GM18909 (cell line): ENCODE results near the gene CBARP.

ENCODE experiments used
- ATAC-seq: cut with Tn5 transposase; IDR thresholded peaks from one replicate; pipeline ENCODE4 v1.9.1; 2021; ENCODE audit warnings: mild to moderate bottlenecking; ENCODE audit not compliant: unreplicated experiment, poor library complexity

Gene CBARP

GRCh38 chr19:1275976-1276627 is 38.3 kb upstream of the CBARP start:
- no peak for ATAC-seq

GRCh38 chr19:1275260-1275975 is 37.6 kb upstream of the CBARP start, which contains the start of gene FAM174C:
FAM174C (plus strand) TSS chr19:1275530; CDS start chr19:1275550, 20 bp downstream.
- peak; percentile 80 for ATAC-seq

DNA sequence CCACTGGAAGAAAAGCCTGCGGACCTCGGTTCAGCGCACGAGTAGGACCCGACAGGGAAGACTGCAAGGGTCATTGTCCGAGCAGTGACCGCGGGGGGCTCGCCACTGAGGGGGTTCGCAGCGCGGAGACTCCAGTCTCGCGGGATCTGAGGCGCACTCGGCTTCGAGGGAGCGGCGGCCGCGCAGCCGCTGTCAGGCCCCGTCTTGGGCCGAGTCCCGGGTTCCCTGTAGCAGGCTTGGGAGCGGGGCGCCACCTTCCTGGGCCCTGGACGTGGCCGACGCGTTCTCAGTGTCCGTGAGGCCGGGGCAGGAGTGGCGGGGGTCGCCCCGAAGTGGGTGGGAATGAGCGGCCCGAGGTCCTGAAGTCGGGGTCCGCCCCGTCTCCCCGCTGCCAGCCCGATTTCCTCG is 37.1 kb upstream of the CBARP start:
- ATAC-seq: no peak

- ATAC-seq: no peak
Measured at GRCh38 chr19:1274081-1274851, 36.5 kb upstream of the CBARP start.

GRCh38 chr19:1273263-1274041 is 35.6 kb upstream of the CBARP start:
- no peak for ATAC-seq

DNA sequence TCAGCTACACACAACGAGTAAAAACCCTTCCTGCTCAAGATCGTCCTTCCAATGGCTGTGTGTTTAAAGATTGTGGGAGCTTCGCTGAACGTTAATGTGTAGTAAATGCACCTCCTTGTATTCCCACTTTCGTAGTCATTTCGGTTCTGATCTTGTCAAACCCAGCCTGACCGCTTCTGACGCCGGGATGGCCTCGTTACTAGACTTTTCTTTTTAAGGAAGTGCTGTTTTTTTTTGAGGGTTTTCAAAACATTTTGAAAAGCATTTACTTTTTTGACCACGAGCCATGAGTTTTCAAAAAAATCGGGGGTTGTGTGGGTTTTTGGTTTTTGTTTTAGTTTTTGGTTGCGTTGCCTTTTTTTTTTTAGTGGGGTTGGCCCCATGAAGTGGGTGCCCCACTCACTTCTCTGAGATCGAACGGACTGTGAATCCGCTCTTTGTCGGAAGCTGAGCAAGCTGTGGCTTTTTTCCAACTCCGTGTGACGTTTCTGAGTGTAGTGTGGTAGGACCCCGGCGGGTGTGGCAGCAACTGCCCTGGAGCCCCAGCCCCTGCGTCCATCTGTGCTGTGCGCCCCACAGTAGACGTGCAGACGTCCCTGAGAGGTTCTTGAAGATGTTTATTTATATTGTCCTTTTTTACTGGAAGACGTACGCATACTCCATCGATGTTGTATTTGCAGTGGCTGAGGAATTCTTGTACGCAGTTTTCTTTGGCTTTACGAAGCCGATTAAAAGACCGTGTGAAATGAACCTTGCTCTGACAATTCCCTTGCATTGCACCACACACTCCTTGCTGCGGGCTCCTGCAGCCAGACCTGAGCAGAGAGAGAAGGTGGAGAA is 34.8 kb upstream of the CBARP start:
- ATAC-seq: no peak

DNA sequence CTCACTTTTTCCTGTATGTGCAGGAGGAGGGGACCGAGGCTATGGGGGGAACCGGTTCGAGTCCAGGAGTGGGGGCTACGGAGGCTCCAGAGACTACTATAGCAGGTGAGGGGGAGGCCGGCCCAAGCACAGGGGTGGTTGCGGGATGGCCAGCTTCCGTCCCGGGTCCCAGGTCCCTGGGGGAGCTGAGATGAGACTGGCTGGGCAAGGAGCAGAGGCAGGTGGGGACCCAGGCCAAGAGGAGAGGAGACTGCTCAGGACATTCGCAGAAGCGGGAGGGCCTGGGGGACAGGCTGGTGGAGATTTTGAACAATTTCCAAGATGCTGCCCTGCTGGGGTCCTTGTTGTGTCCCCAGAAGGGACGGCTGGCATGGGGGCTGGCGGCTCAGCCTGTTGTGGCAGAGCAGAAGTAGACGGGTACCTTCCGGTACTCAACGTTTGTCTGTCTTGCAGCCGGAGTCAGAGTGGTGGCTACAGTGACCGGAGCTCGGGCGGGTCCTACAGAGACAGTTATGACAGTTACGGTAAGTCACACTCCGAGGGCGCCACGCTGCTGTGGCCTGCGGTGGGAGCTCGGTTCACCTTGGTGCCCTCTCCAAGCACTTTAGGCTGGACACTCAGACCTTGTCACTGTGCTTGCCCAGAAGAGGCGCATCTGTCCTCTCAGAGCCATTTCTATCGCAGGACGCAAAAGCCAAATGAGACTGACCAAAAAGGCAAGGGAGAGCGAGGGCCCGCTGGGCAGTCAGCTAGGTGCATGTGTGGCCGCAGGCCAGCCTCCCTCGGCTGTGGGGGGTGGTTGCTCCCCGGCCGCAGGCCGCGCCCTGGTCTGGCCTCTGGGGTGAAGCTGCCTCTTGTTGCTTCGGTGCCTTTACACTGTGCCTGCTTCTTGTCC is 34.0 kb upstream of the CBARP start:
- no peak for ATAC-seq

DNA sequence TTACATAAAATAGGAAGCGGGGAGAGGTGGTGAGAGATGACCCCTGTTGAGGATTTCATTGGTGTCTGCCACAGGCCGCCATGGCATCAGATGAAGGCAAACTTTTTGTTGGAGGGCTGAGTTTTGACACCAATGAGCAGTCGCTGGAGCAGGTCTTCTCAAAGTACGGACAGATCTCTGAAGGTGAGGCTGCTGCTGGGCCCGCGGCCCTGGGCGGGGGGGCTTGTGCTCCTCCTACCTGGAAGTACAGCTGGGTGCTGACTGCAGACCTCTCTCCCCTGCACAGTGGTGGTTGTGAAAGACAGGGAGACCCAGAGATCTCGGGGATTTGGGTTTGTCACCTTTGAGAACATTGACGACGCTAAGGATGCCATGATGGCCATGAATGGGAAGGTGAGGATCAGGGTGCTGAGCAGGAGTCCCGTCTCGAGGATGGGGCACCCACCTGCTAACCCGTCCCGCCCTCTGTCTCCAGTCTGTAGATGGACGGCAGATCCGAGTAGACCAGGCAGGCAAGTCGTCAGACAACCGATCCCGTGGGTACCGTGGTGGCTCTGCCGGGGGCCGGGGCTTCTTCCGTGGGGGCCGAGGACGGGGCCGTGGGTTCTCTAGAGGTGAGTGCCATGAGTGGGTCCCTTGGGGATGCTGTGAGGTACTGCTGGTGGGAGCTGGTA is 33.2 kb upstream of the CBARP start:
- ATAC-seq: no peak

DNA sequence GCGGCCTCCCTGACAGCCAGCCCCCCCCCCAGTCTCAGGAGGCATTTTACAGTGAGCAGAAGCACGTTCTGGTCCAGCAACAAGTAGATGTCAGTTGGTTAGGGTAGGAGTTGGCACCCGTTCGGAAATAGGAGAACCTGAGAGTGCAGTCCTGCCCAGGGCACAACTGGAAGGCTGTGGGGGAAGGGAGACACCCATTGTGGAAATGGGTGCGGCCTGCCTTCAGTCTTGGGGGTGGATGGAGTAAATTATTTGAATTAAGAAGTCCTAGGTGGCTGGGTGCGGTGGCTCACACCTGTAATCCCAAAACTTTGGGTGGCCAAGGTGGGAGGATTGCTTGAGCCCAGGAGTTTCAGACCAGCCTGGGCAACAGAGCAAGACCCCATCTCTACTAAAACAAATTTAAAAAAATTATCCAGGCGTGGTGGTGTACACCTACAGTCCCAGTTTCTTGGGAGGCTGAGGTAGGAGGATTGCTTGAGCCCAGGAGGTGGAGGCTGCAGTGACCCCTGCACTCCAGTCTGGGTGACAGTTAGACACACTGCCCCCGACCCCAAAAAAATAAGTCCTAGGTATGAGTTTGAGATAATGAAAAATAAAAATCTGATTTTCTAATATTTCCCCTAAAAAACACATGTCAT is 32.5 kb upstream of the CBARP start:
- no peak for ATAC-seq

DNA sequence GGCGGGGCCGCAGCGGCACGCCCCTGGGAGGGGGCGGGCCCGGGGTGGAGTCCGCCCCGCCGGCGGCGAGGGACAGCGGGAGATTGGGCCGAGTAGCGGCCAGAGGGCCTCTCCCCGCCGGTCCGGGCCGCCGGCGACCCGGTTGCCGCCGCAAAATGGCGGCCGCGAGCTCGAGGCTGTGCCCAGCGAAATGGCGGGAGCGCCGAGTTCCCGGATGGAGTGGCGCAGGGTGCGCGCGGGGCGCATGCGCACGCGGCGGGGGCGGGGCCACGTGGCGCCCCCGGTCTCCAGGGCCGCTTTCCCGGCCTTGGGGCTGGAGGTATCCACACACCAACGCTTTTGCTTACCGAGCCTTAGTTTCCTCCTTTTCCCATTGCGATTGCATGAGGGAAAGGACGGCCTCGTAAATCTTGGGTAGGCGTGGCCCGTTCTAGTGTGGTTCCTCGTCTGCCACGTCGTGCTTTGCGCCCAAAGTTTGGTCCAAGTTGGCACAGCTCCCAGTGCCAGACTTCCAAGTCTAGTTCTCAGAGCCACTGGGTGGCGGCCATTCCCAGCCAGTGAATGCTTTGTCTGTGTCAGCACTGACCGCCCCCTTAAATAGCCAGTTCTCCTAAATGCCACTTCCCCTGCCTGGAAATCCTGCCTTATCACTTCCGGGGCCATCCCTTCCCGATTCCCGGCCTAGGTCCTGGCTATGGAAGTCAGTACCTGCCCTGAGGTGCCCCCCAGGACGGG is 31.8 kb upstream of the CBARP start:
- peak; percentile 27 for ATAC-seq

GRCh38 chr19:1269065-1269477 is 31.3 kb upstream of the CBARP start, which contains the start of gene CIRBP:
CIRBP (plus strand) TSS chr19:1269332; CDS start chr19:1270934, 1,602 bp downstream.
- peak; percentile 64 for ATAC-seq

DNA sequence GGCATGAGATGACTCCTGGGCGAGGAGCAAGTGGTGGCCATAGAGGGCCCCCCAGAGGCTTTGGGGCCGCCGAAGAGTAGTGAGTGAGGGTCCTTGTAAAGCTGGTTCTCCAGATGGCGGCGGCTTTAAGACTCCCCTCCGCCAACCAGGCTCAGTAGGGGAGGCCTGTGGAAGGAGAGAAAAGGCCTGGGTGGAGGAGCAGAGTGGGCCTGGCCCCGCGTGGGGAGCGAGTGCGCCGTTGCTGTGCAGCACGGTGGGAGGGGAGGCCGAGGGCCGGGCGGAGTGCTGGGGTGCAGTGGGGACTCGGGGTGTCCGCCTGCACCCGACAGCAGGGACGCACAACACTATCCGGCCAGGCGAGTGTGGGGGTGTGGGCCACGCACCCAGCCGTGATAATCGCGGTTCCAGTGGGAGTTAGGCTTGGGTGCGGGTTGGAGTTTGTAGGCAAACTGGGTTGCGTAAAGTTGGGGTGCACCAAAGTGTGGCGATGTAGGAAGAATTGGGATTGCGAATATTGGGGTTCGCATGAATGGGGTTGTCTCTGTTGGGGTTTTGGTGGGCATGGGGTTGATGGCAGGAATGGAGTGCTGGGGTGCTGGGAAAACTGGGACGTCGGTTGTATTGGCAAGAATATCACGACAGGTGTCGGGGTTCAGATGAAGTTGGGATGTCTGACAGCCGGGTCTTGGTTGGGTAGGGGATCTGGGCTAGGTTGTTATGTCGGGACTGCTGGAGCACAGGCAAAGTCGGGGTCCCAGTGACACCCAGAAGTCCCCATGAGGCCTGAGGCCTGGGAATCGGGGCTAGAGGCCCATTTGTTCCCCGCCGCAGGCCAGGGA is 30.6 kb upstream of the CBARP start:
- no peak for ATAC-seq

- ATAC-seq: no peak
Measured at GRCh38 chr19:1267477-1268225, 29.8 kb upstream of the CBARP start.

GRCh38 chr19:1266916-1267476 is 29.2 kb upstream of the CBARP start:
- peak; percentile 21 for ATAC-seq
